Upper lobe of right lung (tissue), 1 donor: Measurements from ENCODE around the gene TMEM266. TPM values are rescaled to one million over a fixed set of nuclear protein-coding genes. Genes with fewer than 3 reads are reported as not detected.

Source experiments
- ATAC-seq: fragments of 200-7000 bp; cut with Tn5 transposase; one replicate; pipeline ENCODE4 v1.9.1; 2020; ENCODE audit warnings: mild to moderate bottlenecking, moderate library complexity
- DNase-seq: peaks from one replicate; pipeline ENCODE4 v3.0.0-alpha.2; 2020
- H3K27ac ChIP-seq: fragments of 200-600 bp; one replicate; pipeline ENCODE4 v1.8.0; 2022
- H3K27me3 ChIP-seq: fragments of 200-600 bp; one replicate; pipeline ENCODE4 v1.8.0; 2022; ENCODE audit warnings: mild to moderate bottlenecking
- H3K36me3 ChIP-seq: fragments of 200-600 bp; one replicate; pipeline ENCODE4 v1.8.0; 2022
- H3K4me1 ChIP-seq: fragments of 200-600 bp; one replicate; pipeline ENCODE4 v1.8.0; 2022
- H3K4me3 ChIP-seq: fragments of 200-600 bp; one replicate; pipeline ENCODE4 v1.8.0; 2022; ENCODE audit warnings: mild to moderate bottlenecking
- H3K9me3 ChIP-seq: fragments of 200-600 bp; one replicate; pipeline ENCODE4 v1.8.0; 2022
- intact Hi-C: fragments of 100-400 bp; cut with DNase I; formaldehyde crosslinking; loops from one replicate; pipeline ENCODE4 v1.11.0; 2022
- total RNA-seq: library from RNA; stranded (reverse); fragmentation: NEBNext Ultra II Directional; extraction: Animal tissue kit (Norgen Biotek cat#: 25700); gene quantifications from one replicate; pipeline ENCODE4 v1.2.1, GENCODE V29; 2021
- TF ChIP-seq, protein P1 (sequence below): fragments of 200-600 bp; IDR thresholded peaks from one replicate; pipeline ENCODE4 v1.8.0; 2022; ENCODE audit warnings: antibody characterized with exemption
- donor health status: DM: no; HTN: yes; CAD: no; lungs with severe emphysema.

TMEM266 gene
- total RNA-seq, 1 donor from 2014 or later = 2.5 TPM

GRCh38 chr15:76215634-76216033, 155.8 kb downstream of the TMEM266 start:
- intact Hi-C loops = no loop called here
- peaks cover 49% of the 10 kb centered on the region for H3K36me3 ChIP-seq
- TF ChIP-seq, protein P1, sequence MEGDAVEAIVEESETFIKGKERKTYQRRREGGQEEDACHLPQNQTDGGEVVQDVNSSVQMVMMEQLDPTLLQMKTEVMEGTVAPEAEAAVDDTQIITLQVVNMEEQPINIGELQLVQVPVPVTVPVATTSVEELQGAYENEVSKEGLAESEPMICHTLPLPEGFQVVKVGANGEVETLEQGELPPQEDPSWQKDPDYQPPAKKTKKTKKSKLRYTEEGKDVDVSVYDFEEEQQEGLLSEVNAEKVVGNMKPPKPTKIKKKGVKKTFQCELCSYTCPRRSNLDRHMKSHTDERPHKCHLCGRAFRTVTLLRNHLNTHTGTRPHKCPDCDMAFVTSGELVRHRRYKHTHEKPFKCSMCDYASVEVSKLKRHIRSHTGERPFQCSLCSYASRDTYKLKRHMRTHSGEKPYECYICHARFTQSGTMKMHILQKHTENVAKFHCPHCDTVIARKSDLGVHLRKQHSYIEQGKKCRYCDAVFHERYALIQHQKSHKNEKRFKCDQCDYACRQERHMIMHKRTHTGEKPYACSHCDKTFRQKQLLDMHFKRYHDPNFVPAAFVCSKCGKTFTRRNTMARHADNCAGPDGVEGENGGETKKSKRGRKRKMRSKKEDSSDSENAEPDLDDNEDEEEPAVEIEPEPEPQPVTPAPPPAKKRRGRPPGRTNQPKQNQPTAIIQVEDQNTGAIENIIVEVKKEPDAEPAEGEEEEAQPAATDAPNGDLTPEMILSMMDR = no peak
- no peaks in the 10 kb centered on the region for H3K4me1 ChIP-seq
- DNase-seq (no peak), ATAC-seq (no peak)
- no peaks in the 10 kb centered on the region for H3K27me3 ChIP-seq
- H3K27ac ChIP-seq = no peak overlapping the region
- no peak overlapping the region for H3K4me3 ChIP-seq
- no peaks in the 10 kb centered on the region for H3K9me3 ChIP-seq

DNA sequence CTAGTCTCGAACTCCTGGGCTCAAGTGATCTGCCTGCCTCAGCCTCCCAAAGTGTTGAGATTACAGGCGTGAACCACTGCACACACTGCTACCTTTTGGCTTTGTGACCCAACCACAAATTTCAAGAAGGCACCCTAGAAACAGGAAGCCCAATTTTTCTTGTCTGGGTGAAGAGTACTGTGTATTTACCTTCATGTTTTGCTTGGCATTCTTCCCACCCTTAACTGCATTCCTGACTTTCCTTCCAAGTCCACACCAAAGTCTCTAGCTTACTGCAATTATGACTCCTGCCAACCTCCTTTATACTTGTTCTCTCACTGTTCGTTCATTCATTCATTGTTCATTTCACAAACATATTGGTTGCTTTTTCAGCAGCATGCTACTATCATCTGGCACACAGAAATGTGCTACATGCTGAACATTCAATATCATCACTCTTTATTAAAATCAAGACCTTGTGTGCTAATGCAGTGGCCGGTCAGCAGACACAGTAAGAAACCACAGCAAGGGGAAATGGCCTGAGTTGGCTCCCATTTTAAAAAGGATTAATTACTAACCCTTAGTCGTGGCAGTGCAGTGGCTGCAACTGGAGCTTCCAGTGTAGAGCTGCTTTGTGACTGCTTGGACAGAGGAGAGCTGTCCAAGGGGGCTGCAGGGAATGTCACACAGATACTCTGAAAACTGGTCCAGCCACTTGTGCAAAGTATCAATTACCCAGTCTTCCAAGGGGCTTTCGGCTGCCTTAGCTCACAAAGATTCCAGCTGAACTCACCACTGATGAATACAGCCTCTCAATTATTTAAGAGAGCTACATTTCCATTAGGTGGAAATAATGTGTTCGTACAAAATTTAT, 157.5 kb downstream of the TMEM266 start:
- H3K36me3 ChIP-seq = peaks cover 41% of the 10 kb centered on the region
- no peak overlapping the region for H3K4me3 ChIP-seq
- H3K27ac ChIP-seq = no peak overlapping the region
- H3K9me3 ChIP-seq = no peaks in the 10 kb centered on the region
- intact Hi-C loops = no loop called here
- H3K27me3 ChIP-seq = no peaks in the 10 kb centered on the region
- TF ChIP-seq, protein P1 = no peak
- peak; percentile 76 for ATAC-seq
- DNase-seq = no peak
- no peaks in the 10 kb centered on the region for H3K4me1 ChIP-seq

DNA sequence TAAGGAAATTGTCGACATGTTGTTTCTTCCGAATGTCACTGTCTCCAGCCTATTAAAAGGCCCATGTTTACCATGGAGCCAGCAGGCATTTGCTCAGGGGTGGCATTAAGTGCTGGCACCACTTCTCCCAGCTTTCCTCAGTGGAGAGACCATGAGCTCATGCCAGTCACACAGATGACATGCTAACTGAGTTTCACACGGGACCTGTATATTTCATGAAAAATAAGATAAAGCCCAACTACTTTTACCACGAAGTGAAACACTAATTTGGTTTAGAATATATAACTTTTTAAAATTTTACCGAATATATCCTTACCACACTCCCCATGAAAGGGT, 158.1 kb downstream of the TMEM266 start:
- intact Hi-C loops = no loop called here
- Histone ChIP-seq H3K27me3 (no peaks in the 10 kb centered on the region), H3K4me3 (no peak overlapping the region), H3K27ac (no peak overlapping the region), H3K9me3 (no peaks in the 10 kb centered on the region), H3K4me1 (no peaks in the 10 kb centered on the region), H3K36me3 (peaks cover 35% of the 10 kb centered on the region)
- TF ChIP-seq, protein P1 = no peak
- DNase-seq (no peak), ATAC-seq (no peak)

DNA sequence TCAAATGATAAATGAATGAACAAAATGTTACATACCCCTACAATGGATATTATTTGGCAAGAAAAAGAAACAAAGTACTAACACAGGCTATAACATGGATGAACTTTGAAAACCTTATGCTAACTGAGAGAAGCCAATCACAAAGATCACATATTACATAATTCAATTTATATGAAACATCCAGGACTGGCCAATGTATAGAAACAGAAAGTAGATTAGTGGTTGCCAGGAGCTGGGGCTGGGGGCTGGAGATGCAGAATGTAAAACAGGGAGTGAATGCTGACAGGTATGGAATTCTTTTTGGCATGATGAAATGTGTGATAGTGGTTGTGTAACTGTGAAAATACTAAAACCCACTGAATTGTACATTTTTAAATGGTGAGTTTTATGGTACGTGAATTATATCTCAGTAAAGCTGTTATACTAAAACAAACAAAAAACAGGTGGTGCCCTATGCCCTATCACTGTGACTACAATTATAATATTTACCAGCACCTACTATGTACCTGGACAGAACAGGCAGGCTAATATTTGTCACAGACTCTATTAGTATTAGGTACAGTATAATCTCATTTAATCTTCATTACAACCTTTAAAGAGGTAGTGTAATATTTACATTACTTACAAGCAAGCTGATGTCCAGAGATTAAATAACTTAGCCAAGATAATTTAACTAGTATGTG, 161.4 kb downstream of the TMEM266 start:
- intact Hi-C loops = no loop called here
- Histone ChIP-seq H3K27me3 (no peaks in the 10 kb centered on the region), H3K36me3 (peaks cover 27% of the 10 kb centered on the region), H3K4me1 (no peaks in the 10 kb centered on the region), H3K27ac (no peak overlapping the region), H3K4me3 (no peak overlapping the region), H3K9me3 (no peaks in the 10 kb centered on the region)
- ATAC-seq (no peak), DNase-seq (no peak)
- TF ChIP-seq, protein P1 = no peak

DNA sequence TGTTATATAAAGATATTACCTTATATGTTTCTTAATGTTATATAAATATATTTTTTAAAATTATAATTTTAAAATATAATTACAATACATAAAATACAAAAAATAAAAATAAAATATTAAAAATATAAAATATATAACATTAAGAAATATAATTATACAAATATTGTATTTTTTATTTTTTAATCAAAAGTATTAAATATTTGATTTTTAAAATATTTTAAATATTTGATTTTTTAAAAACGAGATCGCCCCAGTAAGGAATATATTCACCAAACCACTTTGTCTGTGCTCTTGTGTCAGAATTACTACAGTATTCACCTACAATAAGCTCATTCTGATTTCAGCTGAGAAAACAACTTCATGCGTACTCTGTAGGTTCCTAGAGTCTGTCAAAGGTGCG, 162.4 kb downstream of the TMEM266 start:
- Histone ChIP-seq H3K27ac (no peak overlapping the region), H3K4me3 (no peak overlapping the region), H3K27me3 (no peaks in the 10 kb centered on the region), H3K4me1 (no peaks in the 10 kb centered on the region), H3K36me3 (peaks cover 26% of the 10 kb centered on the region), H3K9me3 (no peaks in the 10 kb centered on the region)
- DNase-seq = no peak
- intact Hi-C loops = no loop called here
- TF ChIP-seq, protein P1 = no peak
- no peak for ATAC-seq
